ENCODE results near the gene WDFY4.

WDFY4 gene

DNA sequence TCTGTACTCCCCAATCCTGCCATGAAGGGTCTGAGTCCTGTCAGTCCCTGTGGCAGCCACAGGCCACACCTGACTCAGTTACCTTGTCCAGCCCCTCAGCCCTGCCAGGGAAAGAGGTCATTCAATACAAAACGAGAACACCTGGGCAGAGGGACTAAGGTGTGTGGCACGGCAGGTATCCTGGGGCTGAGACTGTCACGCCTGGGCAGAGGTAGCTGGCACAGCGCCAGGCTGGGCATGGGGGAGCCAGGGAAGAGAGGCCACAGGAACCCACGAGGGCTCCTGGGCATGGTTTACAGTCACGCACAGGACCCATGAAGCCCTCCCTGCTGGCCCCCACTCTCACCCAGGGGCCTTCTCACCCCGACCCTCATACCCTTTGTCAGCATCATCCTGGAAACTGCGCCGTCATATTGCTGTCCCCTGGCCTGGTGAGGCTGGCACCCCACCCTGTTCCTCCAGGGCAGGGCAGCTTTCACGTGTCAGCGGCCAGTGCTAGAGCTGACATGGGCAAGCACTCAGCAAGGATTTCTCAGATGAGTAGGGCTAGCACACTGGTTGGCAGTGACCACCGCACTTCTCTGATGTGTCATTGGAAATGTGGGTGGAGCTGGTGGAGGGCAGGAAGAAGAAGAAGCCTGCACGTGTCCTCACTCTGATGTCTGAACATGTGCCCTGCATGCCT, 212.2 kb downstream of the WDFY4 start:
- no peak for TF ChIP-seq ZFX (IDR thresholded peaks at IDR 0.05)
- TF ChIP-seq, protein P1, sequence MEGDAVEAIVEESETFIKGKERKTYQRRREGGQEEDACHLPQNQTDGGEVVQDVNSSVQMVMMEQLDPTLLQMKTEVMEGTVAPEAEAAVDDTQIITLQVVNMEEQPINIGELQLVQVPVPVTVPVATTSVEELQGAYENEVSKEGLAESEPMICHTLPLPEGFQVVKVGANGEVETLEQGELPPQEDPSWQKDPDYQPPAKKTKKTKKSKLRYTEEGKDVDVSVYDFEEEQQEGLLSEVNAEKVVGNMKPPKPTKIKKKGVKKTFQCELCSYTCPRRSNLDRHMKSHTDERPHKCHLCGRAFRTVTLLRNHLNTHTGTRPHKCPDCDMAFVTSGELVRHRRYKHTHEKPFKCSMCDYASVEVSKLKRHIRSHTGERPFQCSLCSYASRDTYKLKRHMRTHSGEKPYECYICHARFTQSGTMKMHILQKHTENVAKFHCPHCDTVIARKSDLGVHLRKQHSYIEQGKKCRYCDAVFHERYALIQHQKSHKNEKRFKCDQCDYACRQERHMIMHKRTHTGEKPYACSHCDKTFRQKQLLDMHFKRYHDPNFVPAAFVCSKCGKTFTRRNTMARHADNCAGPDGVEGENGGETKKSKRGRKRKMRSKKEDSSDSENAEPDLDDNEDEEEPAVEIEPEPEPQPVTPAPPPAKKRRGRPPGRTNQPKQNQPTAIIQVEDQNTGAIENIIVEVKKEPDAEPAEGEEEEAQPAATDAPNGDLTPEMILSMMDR (conservative IDR thresholded peaks at IDR 0.05), result no peak
- no peak overlapping the region for H3K27ac ChIP-seq

DNA sequence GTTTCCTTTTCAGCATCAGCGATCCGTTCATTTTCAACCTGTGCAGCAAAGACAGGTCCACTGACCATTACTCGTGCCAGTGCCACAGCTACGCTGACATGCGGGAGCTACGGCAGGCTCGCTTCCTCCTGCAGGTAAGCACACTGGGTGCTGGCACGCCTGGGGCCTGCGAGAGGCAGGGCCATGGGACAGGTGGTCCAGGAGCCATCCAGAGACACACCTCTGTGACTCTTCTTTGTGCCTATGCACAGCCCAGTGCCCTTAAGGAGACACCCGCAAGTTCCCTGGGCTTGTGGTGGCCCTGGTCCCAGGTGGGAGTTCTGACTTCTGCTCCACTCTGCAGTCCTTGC, 212.7 kb downstream of the WDFY4 start:
- no peak for TF ChIP-seq ZFX (IDR thresholded peaks at IDR 0.05)
- TF ChIP-seq, protein P1 (conservative IDR thresholded peaks at IDR 0.05), result no peak
- no peak overlapping the region for H3K27ac ChIP-seq

DNA sequence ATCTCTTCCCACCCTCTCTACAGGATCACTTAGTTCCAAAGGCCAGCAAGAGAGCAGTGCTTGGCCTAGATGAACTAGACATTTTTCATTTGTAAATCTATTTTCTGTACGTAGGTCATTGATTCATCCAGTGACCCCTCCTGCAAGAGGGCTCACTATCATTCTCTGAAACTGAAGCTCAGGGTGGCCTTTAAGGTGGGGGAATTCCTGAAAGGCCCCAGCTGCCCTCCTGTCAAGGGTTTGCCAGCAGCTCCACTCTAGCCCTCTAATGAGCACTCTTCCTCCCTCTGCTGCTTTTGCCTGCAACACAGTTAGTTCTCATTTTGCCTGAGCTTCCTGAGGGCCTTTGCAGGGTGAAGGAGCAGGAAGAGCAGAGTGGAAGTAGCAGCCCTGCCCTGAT, 213.8 kb downstream of the WDFY4 start:
- TF ChIP-seq ZFX (IDR thresholded peaks at IDR 0.05), result no peak
- TF ChIP-seq, protein P1 (conservative IDR thresholded peaks at IDR 0.05), result no peak
- no peak overlapping the region for H3K27ac ChIP-seq

DNA sequence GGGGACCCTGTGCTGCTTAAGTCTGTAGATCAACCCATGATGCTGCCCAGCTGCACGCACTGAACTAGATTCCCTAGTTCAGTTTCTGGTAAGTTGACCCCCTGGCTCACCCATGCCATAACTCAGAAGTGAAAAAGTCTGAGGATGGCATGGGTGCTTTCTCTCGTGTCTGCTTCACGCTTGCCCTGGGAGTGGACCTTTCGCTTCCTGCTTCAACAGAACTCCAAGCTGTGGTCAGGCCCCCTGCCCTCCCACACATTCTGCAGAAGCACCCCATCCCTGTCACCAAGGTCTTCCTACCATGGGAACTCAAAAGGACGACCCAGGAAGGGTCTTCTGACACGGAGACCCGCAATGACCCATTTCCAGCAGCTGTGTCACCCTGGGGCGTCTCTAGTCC, 215.1 kb downstream of the WDFY4 start:
- TF ChIP-seq ZFX (IDR thresholded peaks at IDR 0.05), result no peak
- TF ChIP-seq, protein P1 (conservative IDR thresholded peaks at IDR 0.05), result no peak
- no peak overlapping the region for H3K27ac ChIP-seq

DNA sequence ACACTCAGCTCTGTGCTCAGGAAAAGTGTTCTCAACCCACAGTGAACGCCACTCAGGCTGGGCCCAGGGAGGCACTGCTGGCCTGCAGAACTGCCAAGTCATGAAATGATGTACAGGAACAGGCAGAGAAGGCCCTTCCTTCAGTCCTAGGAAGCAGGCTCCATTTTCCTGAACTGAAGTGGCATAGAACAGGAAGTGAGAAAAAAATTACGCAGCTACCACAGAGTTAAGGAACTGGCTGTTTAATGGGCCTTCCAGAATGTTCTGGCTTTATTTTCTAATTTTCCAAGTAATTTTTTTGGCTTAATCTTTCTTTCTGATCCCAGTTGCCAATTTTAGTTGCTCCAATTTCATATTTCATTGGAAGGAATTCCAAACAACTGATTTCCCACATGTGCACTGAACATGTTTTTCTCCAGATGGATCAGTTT, 215.7 kb downstream of the WDFY4 start:
- H3K27ac ChIP-seq, result no peak overlapping the region
- TF ChIP-seq, protein P1 (conservative IDR thresholded peaks at IDR 0.05), result no peak
- TF ChIP-seq ZFX (IDR thresholded peaks at IDR 0.05), result no peak

DNA sequence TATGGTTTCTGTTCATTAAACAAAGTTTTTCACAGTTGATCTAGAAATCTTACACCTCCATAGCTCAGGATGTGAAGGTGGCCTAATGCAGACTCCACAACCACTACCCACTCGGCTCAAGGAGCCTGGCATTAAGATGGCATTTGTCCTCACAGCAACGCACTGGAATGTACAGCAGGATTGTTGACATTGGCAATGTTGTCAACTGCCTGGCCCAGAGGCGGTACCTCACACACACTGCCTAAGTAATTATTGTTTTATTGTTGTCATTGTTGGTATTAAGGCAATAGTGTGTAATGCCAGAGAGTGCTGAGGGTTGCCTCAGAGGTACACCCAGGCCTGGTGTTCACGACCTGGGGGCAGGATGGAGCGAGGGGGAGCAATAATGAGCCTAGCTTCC, 216.6 kb downstream of the WDFY4 start:
- H3K27ac ChIP-seq, result no peak overlapping the region
- TF ChIP-seq, protein P1 (conservative IDR thresholded peaks at IDR 0.05), result no peak
- no peak for TF ChIP-seq ZFX (IDR thresholded peaks at IDR 0.05)

DNA sequence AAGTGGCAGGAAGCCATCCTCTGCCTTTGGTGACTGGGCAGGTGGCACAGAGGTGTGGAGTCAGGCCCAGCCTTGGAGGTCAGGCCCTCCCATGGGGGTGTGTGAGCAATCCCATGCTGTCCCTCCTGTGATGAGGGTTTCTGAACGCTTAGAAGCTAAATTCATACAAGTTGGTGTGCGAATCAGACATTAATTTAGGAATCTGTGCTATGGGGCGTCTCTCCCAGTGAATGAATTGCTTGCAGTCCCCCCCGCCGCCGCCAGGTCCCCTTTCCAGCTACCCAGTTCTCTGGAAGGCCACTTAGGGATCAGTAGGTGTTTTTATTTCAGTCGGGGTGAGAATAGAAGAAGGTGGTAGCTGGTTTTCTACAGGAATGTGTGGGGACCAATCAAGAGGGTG, 217.4 kb downstream of the WDFY4 start:
- no peak overlapping the region for H3K27ac ChIP-seq
- TF ChIP-seq, protein P1 (conservative IDR thresholded peaks at IDR 0.05), result no peak

All from C4-2B (cell line).